ENCODE results near the gene DLGAP4.

DLGAP4 gene

GRCh38 chr20:36390269-36390668 lies 84.1 kb downstream of the DLGAP4 start:
- no peak overlapping the region for H3K4me3 ChIP-seq (ENCODE audit: low read depth, low read length)
- TF ChIP-seq, protein P1, sequence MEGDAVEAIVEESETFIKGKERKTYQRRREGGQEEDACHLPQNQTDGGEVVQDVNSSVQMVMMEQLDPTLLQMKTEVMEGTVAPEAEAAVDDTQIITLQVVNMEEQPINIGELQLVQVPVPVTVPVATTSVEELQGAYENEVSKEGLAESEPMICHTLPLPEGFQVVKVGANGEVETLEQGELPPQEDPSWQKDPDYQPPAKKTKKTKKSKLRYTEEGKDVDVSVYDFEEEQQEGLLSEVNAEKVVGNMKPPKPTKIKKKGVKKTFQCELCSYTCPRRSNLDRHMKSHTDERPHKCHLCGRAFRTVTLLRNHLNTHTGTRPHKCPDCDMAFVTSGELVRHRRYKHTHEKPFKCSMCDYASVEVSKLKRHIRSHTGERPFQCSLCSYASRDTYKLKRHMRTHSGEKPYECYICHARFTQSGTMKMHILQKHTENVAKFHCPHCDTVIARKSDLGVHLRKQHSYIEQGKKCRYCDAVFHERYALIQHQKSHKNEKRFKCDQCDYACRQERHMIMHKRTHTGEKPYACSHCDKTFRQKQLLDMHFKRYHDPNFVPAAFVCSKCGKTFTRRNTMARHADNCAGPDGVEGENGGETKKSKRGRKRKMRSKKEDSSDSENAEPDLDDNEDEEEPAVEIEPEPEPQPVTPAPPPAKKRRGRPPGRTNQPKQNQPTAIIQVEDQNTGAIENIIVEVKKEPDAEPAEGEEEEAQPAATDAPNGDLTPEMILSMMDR (IDR thresholded peaks at IDR 0.05; ENCODE audit: low read depth, low read length), result no peak
- in situ Hi-C loops (cut with HindIII; ENCODE audit: low sequenced_read_pairs), result no loop called here
- DNase-seq (ENCODE audit: low read depth, low spot score), result no peak

DNA sequence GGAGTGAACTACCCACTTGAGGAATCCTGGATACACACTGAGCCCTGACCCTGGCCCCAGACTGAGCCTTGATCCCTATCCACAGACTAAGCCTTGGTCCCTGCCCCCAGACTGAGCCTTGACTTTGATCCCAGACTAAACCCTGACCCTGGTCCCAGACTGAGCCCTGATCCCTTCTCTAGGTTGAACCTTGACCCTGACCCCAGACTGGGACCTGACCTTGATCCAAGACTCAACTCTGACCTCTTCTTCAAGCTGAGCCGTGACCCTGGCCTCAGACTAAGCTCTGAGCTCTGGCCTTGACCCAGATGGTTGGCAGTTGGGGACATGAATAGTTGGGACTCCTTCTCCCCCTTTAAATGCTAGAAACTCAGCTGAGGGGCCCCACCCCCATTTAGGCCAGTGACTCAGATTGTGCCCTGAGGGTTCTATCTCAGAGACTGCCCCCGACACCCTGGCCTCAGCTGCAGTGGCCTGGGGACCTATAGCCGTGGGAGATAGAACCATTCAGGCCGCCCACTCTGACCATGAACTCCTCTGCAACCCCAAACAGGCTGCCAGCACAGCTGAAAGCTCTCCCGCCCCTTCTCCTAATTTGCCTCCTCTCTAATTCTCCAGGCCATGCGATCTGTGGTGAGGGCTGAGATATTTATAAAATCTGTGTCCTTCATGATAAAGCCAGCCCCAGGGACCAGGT lies 84.7 kb downstream of the DLGAP4 start:
- in situ Hi-C loops (cut with HindIII; ENCODE audit: low sequenced_read_pairs), result no loop called here
- TF ChIP-seq, protein P1 (IDR thresholded peaks at IDR 0.05; ENCODE audit: low read depth, low read length), result no peak
- DNase-seq (ENCODE audit: low read depth, low spot score), result no peak
- no peak overlapping the region for H3K4me3 ChIP-seq (ENCODE audit: low read depth, low read length)

DNA sequence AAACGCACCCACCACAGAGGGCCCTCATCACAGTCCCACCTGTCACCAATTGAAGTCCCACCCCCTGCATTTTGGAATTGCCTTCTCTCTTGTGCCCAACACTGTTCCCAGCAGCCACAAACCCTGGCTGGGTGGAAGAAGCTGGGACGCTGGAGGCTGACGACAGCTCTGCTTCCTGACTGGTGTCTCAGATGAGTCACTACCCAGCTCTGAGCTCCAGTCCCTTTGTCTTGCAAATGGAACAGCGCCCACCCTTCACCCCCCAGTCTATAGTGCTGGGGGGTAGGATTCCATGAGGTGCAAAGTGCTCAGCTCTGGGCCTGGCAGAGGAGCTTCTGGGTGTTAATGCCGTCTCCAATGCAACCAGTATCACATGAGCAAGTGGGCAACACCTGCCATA lies 85.3 kb downstream of the DLGAP4 start:
- TF ChIP-seq, protein P1 (IDR thresholded peaks at IDR 0.05; ENCODE audit: low read depth, low read length), result no peak
- no peak for DNase-seq (ENCODE audit: low read depth, low spot score)
- in situ Hi-C loops (cut with HindIII; ENCODE audit: low sequenced_read_pairs), result no loop called here
- no peak overlapping the region for H3K4me3 ChIP-seq (ENCODE audit: low read depth, low read length)

GRCh38 chr20:36391955-36392354 lies 85.8 kb downstream of the DLGAP4 start:
- in situ Hi-C loops (cut with HindIII; ENCODE audit: low sequenced_read_pairs), result no loop called here
- no peak for DNase-seq (ENCODE audit: low read depth, low spot score)
- TF ChIP-seq, protein P1 (IDR thresholded peaks at IDR 0.05; ENCODE audit: low read depth, low read length), result no peak
- no peak overlapping the region for H3K4me3 ChIP-seq (ENCODE audit: low read depth, low read length)

DNA sequence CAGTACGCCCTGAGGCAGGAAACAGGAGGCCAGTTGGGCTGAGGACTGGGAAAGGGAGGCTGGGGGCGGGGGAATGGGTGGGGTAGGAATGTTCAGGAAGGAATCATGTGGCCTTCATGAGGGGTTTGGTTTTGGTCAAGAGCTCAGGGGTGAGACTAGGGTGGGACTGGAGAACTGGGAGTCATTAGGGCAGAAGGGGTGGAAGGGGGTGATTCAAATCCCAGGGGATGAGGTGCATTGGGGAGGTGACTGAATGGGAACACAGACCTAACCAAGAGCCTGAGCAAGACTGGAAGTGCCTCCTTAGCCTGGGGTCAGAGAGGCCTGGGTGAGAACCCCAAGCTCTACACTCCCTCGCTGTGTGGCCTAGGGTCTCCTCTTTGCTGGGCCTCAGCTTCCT lies 86.8 kb downstream of the DLGAP4 start:
- TF ChIP-seq, protein P1 (IDR thresholded peaks at IDR 0.05; ENCODE audit: low read depth, low read length), result no peak
- H3K4me3 ChIP-seq (ENCODE audit: low read depth, low read length), result no peak overlapping the region
- no peak for DNase-seq (ENCODE audit: low read depth, low spot score)
- in situ Hi-C loops (cut with HindIII; ENCODE audit: low sequenced_read_pairs), result no loop called here

- in situ Hi-C loops (cut with HindIII; ENCODE audit: low sequenced_read_pairs), result no loop called here
- DNase-seq (ENCODE audit: low read depth, low spot score), result no peak
- TF ChIP-seq, protein P1 (IDR thresholded peaks at IDR 0.05; ENCODE audit: low read depth, low read length), result no peak
- no peak overlapping the region for H3K4me3 ChIP-seq (ENCODE audit: low read depth, low read length)
These were observed 88.3 kb downstream of the DLGAP4 start for GRCh38 chr20:36394340-36394965.

Measured in astrocyte of the spinal cord (primary cell).